Liver (tissue), 3 donors: Measurements from ENCODE around the gene MAN1C1.

ENCODE experiments used
- CTCF ChIP-seq: fragments of 150-350 bp; IDR thresholded peaks from 2 replicates; pipeline ENCODE4 v1.5.1; 2017; ENCODE audit warnings: improper control_type of control experiment, low read depth, low read length; ENCODE audit not compliant: missing input control
- EGR1 ChIP-seq, 2 donors: IDR thresholded peaks; 2 replicates each; pipeline ENCODE4 v1.6.1; 2016 to 2018; ENCODE audit warnings: antibody characterized with exemption in 2 of 2, low read depth in 2 of 2
- FOXA1 ChIP-seq: IDR thresholded peaks from 2 replicates; pipeline ENCODE4 v1.6.1; 2016; ENCODE audit warnings: antibody characterized with exemption
- REST ChIP-seq: IDR thresholded peaks from 2 replicates; pipeline ENCODE4 v1.6.1; 2016; ENCODE audit warnings: antibody characterized with exemption, mild to moderate bottlenecking
- SP1 ChIP-seq: IDR thresholded peaks from 2 replicates; pipeline ENCODE4 v1.6.1; 2018; ENCODE audit warnings: antibody characterized with exemption, mild to moderate bottlenecking
- TAF1 ChIP-seq: conservative IDR thresholded peaks from 2 replicates; pipeline ENCODE4 v1.6.1; 2016; ENCODE audit warnings: antibody characterized with exemption, mild to moderate bottlenecking
- donor health status: healthy.
- donor health status: healthy.

- TF ChIP-seq CTCF (no peak), REST (no peak), EGR1 (IDR thresholded peaks at IDR 0.05; ENCODE audit: low read depth in 2 of 2) (no peak), FOXA1 (no peak), TAF1 (no peak), SP1 (no peak)
Observed at GRCh38 chr1:25826571-25826970, 210.0 kb downstream of the MAN1C1 start.
